GM18870 (cell line): ENCODE data around the gene HUWE1.

Experiments used
- ATAC-seq: cut with Tn5 transposase; IDR thresholded peaks from one replicate; pipeline ENCODE4 v1.9.1; 2021; ENCODE audit warnings: moderate library complexity; ENCODE audit not compliant: unreplicated experiment

The HUWE1 gene

GRCh38 chrX:53622431-53622830, 64.1 kb downstream of the HUWE1 start:
- no peak for ATAC-seq

- no peak for ATAC-seq
Observed at GRCh38 chrX:53621418-53621986, 65.0 kb downstream of the HUWE1 start.

- ATAC-seq: no peak
Observed at GRCh38 chrX:53616946-53617345, 69.6 kb downstream of the HUWE1 start.

- no peak for ATAC-seq
Observed at GRCh38 chrX:53606456-53606855, 80.1 kb downstream of the HUWE1 start.

GRCh38 chrX:53605004-53605403, 81.5 kb downstream of the HUWE1 start:
- ATAC-seq: no peak

GRCh38 chrX:53599781-53600396, 86.6 kb downstream of the HUWE1 start:
- ATAC-seq: no peak

GRCh38 chrX:53598169-53598568, 88.3 kb downstream of the HUWE1 start:
- no peak for ATAC-seq

GRCh38 chrX:53595266-53595810, 91.2 kb downstream of the HUWE1 start:
- ATAC-seq: no peak

- no peak for ATAC-seq
Observed at GRCh38 chrX:53594354-53594753, 92.2 kb downstream of the HUWE1 start.

GRCh38 chrX:53587795-53588420, 98.6 kb downstream of the HUWE1 start:
- ATAC-seq: no peak

GRCh38 chrX:53584891-53585290, 101.6 kb downstream of the HUWE1 start:
- no peak for ATAC-seq

GRCh38 chrX:53583571-53583970, 102.9 kb downstream of the HUWE1 start:
- ATAC-seq: no peak

GRCh38 chrX:53580742-53581504, 105.6 kb downstream of the HUWE1 start:
- ATAC-seq: no peak

GRCh38 chrX:53571494-53571893, 115.0 kb downstream of the HUWE1 start:
- ATAC-seq: no peak

- no peak for ATAC-seq
Observed at GRCh38 chrX:53563324-53563723, 123.2 kb downstream of the HUWE1 start.

GRCh38 chrX:53561912-53562311, 124.6 kb downstream of the HUWE1 start:
- no peak for ATAC-seq

GRCh38 chrX:53558646-53559045, 127.9 kb downstream of the HUWE1 start:
- ATAC-seq: no peak

GRCh38 chrX:53556868-53557267, 129.7 kb downstream of the HUWE1 start:
- no peak for ATAC-seq

- no peak for ATAC-seq
Observed at GRCh38 chrX:53550756-53551463, 135.6 kb downstream of the HUWE1 start.

GRCh38 chrX:53547668-53548067, 138.9 kb downstream of the HUWE1 start:
- ATAC-seq: no peak

- no peak for ATAC-seq
Observed at GRCh38 chrX:53544936-53545335, 141.6 kb downstream of the HUWE1 start.
